Measurements from ENCODE around the gene SLC48A1. TPM values are rescaled to one million over a fixed set of nuclear protein-coding genes. Genes with fewer than 3 reads are reported as not detected.

SLC48A1 gene
- total and polyA plus RNA-seq, 7 donors, result 12.7 to 28.7 (median 23.5) TPM

GRCh38 chr12:47819138-47819895, 46.3 kb downstream of the SLC48A1 start:
- TF ChIP-seq, protein P1, sequence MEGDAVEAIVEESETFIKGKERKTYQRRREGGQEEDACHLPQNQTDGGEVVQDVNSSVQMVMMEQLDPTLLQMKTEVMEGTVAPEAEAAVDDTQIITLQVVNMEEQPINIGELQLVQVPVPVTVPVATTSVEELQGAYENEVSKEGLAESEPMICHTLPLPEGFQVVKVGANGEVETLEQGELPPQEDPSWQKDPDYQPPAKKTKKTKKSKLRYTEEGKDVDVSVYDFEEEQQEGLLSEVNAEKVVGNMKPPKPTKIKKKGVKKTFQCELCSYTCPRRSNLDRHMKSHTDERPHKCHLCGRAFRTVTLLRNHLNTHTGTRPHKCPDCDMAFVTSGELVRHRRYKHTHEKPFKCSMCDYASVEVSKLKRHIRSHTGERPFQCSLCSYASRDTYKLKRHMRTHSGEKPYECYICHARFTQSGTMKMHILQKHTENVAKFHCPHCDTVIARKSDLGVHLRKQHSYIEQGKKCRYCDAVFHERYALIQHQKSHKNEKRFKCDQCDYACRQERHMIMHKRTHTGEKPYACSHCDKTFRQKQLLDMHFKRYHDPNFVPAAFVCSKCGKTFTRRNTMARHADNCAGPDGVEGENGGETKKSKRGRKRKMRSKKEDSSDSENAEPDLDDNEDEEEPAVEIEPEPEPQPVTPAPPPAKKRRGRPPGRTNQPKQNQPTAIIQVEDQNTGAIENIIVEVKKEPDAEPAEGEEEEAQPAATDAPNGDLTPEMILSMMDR (IDR thresholded peaks at IDR 0.05), result peak; percentile 28
- WGBS, 3 donors, result 1 to 2% (median 2%) methylated on average over 39 to 77 of the region's 77 CpGs
- Histone ChIP-seq H3K27ac (peak overlapping the region; percentile 91), H3K36me3 (ENCODE audit: insufficient read depth in 1 of 2, low read depth in 1 of 2) (no peaks in the 10 kb centered on the region), H3K4me3 (peak overlapping the region; percentile 80), H3K4me1 (peaks cover 40% of the 10 kb centered on the region), H3K9me3 (no peaks in the 10 kb centered on the region), H3K27me3 (ENCODE audit: insufficient read depth in 3 of 3, low read length in 2 of 3) (no peaks in the 10 kb centered on the region)
- intact Hi-C loops (cut with DNase I), result no loop called here
- ATAC-seq, result peak; percentile 39 to 62 (median 48)
- peak; percentile 79 to 87 for DNase-seq

DNA sequence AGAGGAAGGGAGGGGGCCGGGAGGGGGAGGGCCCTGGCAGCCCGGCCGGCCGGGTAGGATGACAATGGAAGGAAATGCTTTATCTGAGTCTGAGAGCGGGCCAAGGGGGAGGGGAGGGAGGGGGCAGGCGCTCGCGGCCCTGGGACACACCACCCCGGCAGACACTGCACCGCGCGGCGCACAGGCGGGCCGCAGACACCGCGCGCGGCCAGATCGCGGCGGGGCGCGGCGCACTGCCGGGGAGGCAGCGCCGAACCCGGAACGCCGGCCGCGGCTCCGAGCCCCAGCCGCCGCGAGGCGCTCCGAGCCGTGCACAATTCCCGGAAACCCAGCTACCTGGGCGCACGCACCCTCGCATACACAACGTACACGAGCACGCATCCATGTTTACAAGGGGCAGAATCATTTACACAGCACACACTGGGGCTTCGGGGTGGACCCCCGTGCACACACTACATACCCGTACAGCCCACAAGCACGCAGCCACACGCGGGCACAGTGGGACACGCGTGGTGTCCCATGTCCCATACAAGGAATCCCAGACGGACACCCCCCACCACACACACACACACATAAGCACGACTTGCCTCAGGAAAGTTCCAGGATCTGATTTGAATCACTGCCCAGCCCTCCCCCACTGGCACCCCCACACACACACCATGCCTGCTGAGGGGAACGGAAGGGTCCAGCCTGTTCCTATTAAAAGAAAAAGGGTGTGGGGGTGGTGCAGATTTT, 47.0 kb downstream of the SLC48A1 start, which contains the start of gene HDAC7:
TSS of gene HDAC7 (minus strand) at position 8 of the 735 bp plus-strand sequence. CDS start 118 bp downstream, outside the sequence.
- H3K9me3 ChIP-seq, result no peaks in the 10 kb centered on the region
- intact Hi-C loops (cut with DNase I), result no loop called here
- ATAC-seq, result peak; percentile 71 to 78 (median 75)
- H3K4me3 ChIP-seq, result peak within 1 kb of the TSS; percentile 80
- TF ChIP-seq, protein P1 (IDR thresholded peaks at IDR 0.05), result no peak
- H3K36me3 ChIP-seq (ENCODE audit: insufficient read depth in 1 of 2, low read depth in 1 of 2), result no peaks in the 10 kb centered on the region
- H3K27ac ChIP-seq, result peak within 1 kb of the TSS; percentile 91
- peaks cover 37% of the 10 kb centered on the region for H3K4me1 ChIP-seq
- peak; percentile 91 to 92 for DNase-seq
- H3K27me3 ChIP-seq (ENCODE audit: insufficient read depth in 3 of 3, low read length in 2 of 3), result no peaks in the 10 kb centered on the region
- 1 to 2% (median 1%) methylated on average over 36 to 58 of the region's 58 CpGs for WGBS, 3 donors

DNA sequence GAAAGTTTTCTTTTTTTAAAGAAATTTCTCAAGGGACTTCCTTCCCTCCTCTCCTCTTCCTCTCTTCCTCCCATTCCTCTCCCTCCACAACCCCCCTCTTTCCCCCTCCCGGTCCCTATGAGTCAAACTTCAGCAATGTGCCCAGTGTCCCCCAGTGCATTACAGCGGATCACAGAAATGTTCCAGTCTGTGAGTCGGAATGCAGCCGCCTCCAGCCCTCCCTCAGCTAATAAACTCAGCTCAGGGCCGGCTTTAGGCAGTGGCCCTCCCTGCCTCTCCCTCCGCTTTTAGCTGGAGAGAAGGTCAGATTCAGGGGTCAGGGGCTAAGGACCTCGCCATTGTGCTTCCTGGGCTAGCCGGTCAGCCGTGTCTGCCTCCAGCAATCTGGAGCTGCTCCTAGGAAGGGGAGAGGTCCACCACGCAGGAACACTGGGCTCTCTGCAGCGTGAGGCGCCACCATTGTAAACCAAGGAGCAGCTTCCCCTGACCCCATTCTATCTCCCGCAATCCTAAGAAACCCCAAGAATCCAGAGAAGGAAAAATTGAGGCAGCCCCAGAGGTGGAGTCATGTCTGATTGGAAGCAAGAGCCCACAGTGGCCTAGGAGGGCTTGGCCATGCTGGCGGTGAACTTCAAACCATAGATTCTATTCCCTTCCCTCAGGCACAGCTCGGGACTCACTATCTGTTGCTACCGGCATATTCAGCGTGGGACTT, 47.8 kb downstream of the SLC48A1 start:
- Histone ChIP-seq H3K27me3 (ENCODE audit: insufficient read depth in 3 of 3, low read length in 2 of 3) (no peaks in the 10 kb centered on the region), H3K27ac (peak overlapping the region; percentile 91), H3K36me3 (ENCODE audit: insufficient read depth in 1 of 2, low read depth in 1 of 2) (no peaks in the 10 kb centered on the region), H3K4me3 (peak overlapping the region; percentile 80), H3K9me3 (no peaks in the 10 kb centered on the region), H3K4me1 (peaks cover 34% of the 10 kb centered on the region)
- DNase-seq (peak; percentile 87 to 91), ATAC-seq (peak; percentile 61 to 81 (median 80))
- TF ChIP-seq, protein P1 (IDR thresholded peaks at IDR 0.05), result no peak
- WGBS, 3 donors, result 26 to 50% (median 32%) methylated on average over 17 of the region's 17 CpGs
- intact Hi-C loops (cut with DNase I), result no loop called here

GRCh38 chr12:47821346-47821706, 48.3 kb downstream of the SLC48A1 start:
- Histone ChIP-seq H3K4me1 (peaks cover 34% of the 10 kb centered on the region), H3K4me3 (peak overlapping the region; percentile 80), H3K36me3 (ENCODE audit: insufficient read depth in 1 of 2, low read depth in 1 of 2) (no peaks in the 10 kb centered on the region), H3K27ac (peak overlapping the region; percentile 91), H3K27me3 (ENCODE audit: insufficient read depth in 3 of 3, low read length in 2 of 3) (no peaks in the 10 kb centered on the region), H3K9me3 (no peaks in the 10 kb centered on the region)
- WGBS, 3 donors, result 76 to 78% (median 77%) methylated on average over 4 of the region's 4 CpGs
- TF ChIP-seq, protein P1 (IDR thresholded peaks at IDR 0.05), result no peak
- intact Hi-C loops (cut with DNase I), result no loop called here
- DNase-seq, result peak in 1 of 2 donors; percentile 27
- ATAC-seq, result no peak

All from psoas muscle (tissue), 8 donors.